GM18951 (cell line): Measurements from ENCODE around the gene TBC1D22A.

ENCODE experiments used
- POLR2A ChIP-seq: IDR thresholded peaks from 4 replicates; pipeline ENCODE4 v1.6.1; 2011; ENCODE audit warnings: mild to moderate bottlenecking; ENCODE audit not compliant: insufficient read length, insufficient read depth; ENCODE audit errors: extremely low read depth
- in situ Hi-C: fragments of 300-500 bp; cut with MboI; formaldehyde crosslinking; loops from one replicate; pipeline ENCODE4 v1.12.0; 2022; ENCODE audit warnings: low sequenced_read_pairs, mixed read lengths, inconsistent platforms; ENCODE audit not compliant: unreplicated experiment

Gene TBC1D22A

GRCh38 chr22:46862418-46863324 is 100.2 kb downstream of the TBC1D22A start:
- no peak for TF ChIP-seq POLR2A
- in situ Hi-C loops, result no loop called here

GRCh38 chr22:46863794-46864193 is 101.3 kb downstream of the TBC1D22A start:
- TF ChIP-seq POLR2A, result no peak
- in situ Hi-C loops, result no loop called here

- no peak for TF ChIP-seq POLR2A
- in situ Hi-C loops, result no loop called here
Measured at GRCh38 chr22:46864314-46865051, 102.0 kb downstream of the TBC1D22A start.

GRCh38 chr22:46865052-46865434 is 102.6 kb downstream of the TBC1D22A start:
- in situ Hi-C loops, result no loop called here
- no peak for TF ChIP-seq POLR2A

- in situ Hi-C loops, result no loop called here
- TF ChIP-seq POLR2A, result no peak
Measured at GRCh38 chr22:46865642-46866041, 103.2 kb downstream of the TBC1D22A start.

DNA sequence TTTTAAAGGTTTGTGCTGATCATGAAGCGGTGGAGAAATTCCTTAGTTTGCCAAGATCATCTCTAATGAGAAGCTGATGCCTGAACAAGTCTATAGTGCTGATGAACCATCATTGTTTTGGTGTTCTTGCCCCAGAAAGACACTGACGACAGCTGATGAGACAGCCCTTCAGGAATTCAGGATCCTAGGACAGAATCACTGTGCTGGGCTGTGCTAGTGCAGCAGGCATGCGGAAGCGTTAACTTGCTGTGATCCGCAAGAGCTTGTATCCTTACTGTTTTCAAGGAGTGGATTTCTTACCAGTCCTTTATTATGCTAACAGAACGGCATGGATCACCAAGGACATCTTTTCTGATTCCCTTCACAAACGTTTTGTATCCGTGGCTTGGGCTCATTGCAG is 104.1 kb downstream of the TBC1D22A start:
- TF ChIP-seq POLR2A, result no peak
- in situ Hi-C loops, result no loop called here

- in situ Hi-C loops, result no loop called here
- no peak for TF ChIP-seq POLR2A
Measured at GRCh38 chr22:46867106-46867505, 104.7 kb downstream of the TBC1D22A start.

- in situ Hi-C loops, result no loop called here
- no peak for TF ChIP-seq POLR2A
Measured at GRCh38 chr22:46869329-46869728, 106.9 kb downstream of the TBC1D22A start.

DNA sequence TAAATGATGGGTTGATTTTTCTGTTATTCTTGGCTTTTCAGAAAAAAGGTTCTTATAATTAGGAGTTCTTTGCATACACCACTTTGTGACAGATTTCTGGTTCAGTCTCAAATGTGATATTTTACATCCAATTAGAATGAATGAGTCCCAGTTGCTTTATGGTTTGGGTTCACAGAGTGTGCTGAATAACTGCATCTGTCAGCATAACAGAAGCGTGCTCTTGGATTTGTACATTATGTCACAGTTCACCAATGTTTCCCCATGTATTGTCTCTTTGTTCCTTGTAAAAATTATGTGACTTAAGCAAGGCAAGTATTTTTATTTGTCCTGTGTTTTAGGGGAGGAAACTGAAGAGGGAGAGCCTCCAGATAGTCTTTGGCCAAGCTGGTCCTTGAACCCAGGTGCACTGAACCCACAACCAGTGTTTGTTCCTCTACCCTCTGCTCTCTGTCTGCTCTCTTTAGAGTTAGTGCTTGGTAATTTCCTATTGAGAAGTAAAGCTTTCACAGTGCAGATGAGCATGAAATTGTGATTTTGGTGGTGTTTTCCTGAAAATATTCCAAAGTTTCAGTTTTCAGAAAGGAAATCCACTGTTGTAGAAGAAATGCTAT is 107.5 kb downstream of the TBC1D22A start:
- no peak for TF ChIP-seq POLR2A
- in situ Hi-C loops, result no loop called here

GRCh38 chr22:46871826-46872225 is 109.4 kb downstream of the TBC1D22A start:
- no peak for TF ChIP-seq POLR2A
- in situ Hi-C loops, result no loop called here

DNA sequence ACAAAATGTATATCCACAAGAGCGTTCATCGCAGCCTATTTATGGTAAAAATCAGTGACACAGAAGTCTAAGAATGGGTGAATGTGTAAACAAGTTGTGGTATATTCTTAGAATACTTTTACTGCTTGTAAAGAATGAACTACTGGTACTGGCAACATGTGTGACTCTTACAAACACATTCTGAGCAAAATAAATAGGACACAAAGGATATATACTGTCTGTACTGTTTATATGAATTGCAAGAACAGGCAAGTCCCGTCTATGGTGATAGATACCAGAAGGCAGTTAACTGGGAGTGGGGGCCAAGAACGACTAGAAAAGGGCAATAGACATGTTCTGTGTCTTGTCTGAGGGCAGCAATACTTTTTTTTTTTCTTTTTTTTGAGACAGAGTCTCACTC is 112.6 kb downstream of the TBC1D22A start:
- in situ Hi-C loops, result no loop called here
- no peak for TF ChIP-seq POLR2A

DNA sequence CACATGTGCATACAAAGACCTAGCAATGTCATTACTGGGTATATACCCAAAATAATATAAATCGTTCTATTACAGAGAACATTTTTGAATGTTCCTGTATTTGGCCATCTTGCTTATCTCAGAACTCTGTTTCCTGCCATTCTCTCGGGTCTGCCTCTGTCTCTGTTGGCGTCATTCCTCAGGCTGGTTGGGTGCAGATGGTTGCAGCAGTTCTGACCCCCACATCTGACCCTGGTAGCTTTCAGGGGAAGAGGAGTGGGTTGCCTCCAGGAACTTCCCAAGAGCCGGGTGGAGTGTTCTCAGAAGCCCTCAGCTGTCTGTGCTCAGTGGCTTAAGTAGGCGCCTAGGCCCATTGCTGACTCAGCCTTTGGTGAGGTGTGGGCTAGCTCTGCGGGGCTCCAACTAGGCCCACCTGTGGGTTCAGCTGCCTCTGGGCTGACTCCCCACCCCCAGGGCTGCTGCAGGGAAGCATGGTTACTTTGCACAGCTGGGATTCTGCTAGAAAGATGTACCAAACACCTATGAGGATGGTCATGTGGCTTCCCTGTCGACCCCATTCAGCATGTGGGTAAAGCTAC is 114.0 kb downstream of the TBC1D22A start:
- no peak for TF ChIP-seq POLR2A
- in situ Hi-C loops, result no loop called here
